ENCODE measurements around the gene BTBD18.

DNA sequence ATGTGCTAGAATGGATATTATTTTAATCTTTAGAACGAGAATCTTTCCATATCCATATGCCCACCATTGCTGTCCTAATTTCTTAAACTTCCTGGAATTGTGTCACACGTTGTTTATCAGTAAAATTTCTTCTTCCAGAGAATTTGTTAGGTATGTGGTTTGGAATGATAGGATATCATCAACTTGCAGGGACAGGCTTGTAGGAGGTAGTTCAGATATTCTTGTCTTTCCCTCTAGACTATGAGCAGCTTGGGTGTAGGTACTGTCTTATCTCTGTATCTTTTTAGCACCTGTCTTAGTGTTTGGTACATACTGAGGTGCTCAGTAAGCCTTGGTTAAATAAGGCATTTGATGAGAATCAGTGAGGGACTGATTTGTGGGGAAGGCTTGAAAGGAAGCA lies 13.4 kb upstream of the BTBD18 start:
- TF ChIP-seq EP300 (IDR thresholded peaks at IDR 0.05), result no peak
- TF ChIP-seq, protein P1, sequence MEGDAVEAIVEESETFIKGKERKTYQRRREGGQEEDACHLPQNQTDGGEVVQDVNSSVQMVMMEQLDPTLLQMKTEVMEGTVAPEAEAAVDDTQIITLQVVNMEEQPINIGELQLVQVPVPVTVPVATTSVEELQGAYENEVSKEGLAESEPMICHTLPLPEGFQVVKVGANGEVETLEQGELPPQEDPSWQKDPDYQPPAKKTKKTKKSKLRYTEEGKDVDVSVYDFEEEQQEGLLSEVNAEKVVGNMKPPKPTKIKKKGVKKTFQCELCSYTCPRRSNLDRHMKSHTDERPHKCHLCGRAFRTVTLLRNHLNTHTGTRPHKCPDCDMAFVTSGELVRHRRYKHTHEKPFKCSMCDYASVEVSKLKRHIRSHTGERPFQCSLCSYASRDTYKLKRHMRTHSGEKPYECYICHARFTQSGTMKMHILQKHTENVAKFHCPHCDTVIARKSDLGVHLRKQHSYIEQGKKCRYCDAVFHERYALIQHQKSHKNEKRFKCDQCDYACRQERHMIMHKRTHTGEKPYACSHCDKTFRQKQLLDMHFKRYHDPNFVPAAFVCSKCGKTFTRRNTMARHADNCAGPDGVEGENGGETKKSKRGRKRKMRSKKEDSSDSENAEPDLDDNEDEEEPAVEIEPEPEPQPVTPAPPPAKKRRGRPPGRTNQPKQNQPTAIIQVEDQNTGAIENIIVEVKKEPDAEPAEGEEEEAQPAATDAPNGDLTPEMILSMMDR (IDR thresholded peaks at IDR 0.05), result no peak
- TF ChIP-seq POLR2A (IDR thresholded peaks at IDR 0.05), result no peak
